ENCODE measurements around the gene SPINT1. TPM values are rescaled to one million over a fixed set of nuclear protein-coding genes. Genes with fewer than 3 reads are reported as not detected.

SPINT1 gene
- total and polyA plus RNA-seq, 9 donors: 0.38 to 11.0 (median 1.0) TPM

DNA sequence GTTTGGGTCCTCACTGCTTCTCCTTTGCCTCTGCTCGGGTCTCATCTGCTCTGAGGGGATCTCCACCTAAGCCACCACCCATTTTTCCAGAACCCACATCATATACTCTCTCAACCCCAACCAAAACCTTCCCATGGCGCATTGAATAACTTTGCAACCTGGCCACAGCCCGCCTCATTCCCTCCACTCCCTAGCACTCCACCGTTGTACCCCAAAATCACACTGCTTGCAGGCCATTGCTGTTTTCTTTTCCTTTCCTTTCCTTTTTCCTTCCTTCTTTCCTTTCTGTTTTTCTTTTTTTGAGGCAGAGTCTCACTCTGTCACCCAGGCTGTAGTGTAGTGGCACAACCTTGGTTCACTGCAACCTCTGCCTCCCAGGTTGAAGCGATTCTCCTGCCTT lies 47.3 kb downstream of the SPINT1 start:
- peaks cover 4% of the 10 kb centered on the region for H3K36me3 ChIP-seq (ENCODE audit: control insufficient read depth, insufficient read depth, low read length)
- H3K4me1 ChIP-seq (ENCODE audit: control insufficient read depth, insufficient read depth, low read length): peaks cover 21% of the 10 kb centered on the region
- no peak overlapping the region for H3K27ac ChIP-seq (ENCODE audit: low read length)
- WGBS (ENCODE audit: insufficient coverage): 88% methylated on average over 4 of the region's 5 CpGs
- H3K4me3 ChIP-seq (ENCODE audit: low read length): no peak overlapping the region
- DNase-seq: no peak
- H3K9me3 ChIP-seq (replicated peaks; ENCODE audit: control insufficient read depth, low read depth, low read length): no peaks in the 10 kb centered on the region
- H3K27me3 ChIP-seq (ENCODE audit: control insufficient read depth, insufficient read depth, low read length): peaks cover 2% of the 10 kb centered on the region

DNA sequence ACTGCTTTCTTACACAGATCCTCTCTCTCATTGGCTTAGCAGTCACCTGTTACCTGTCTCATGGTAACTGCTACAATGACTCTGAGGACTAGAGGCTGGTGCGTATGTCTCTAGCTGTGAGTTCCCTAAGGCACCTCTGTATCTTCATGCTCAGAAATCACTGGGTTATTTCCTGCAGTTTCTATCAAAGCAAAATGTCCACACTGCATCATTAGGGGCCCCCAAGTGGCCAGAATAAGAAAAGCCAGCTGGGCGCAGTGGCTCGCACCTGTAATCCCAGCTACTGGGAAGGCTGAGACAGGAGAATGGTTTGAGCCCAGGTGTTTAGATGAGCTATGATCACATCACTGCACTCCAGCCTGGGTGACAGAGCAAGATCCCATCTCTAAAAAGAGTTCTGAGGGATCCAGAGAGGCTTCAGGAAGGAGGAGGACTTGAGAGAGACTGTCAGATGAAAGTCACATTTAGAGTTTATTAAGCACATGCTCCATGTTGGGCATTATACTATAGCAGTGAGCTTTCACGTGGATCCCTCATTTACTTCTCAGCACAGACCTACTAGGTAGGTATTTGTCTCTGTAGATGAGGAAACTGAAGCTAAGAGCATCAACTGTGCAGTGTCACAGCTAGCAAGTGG lies 48.1 kb downstream of the SPINT1 start:
- peaks cover 18% of the 10 kb centered on the region for H3K4me1 ChIP-seq (ENCODE audit: control insufficient read depth, insufficient read depth, low read length)
- peaks cover 2% of the 10 kb centered on the region for H3K27me3 ChIP-seq (ENCODE audit: control insufficient read depth, insufficient read depth, low read length)
- peak; percentile 51 for DNase-seq
- H3K9me3 ChIP-seq (replicated peaks; ENCODE audit: control insufficient read depth, low read depth, low read length): no peaks in the 10 kb centered on the region
- H3K4me3 ChIP-seq (ENCODE audit: low read length): no peak overlapping the region
- WGBS (ENCODE audit: insufficient coverage): 29% methylated on average over 1 of the region's 4 CpGs
- peaks cover 9% of the 10 kb centered on the region for H3K36me3 ChIP-seq (ENCODE audit: control insufficient read depth, insufficient read depth, low read length)
- H3K27ac ChIP-seq (ENCODE audit: low read length): no peak overlapping the region

DNA sequence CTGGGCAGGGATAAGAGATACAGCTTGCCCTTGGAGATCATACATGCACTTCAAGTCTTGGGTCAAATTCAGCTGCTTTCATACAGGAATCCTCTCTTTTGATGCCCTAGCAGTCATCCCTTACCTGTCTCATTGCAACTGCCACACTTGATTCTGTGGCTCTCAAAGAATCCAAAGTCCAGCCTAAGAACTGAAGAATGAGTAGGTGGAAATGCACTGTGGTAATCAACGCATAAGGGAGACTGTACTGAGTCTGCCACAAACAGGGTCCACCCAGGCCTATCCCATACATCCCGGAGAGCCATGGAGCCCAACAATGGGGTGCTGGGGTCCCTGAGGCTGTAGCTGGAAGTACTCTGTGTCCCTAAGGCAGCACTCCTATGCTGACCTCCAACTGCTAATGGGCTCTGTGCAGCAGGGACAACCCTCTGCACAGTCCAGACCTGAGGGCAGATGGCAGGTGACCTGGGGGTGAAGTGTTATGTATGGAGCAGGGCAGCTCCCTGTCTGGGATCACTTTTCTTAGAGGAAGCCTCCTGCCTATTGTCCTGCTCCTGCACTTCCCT lies 48.7 kb downstream of the SPINT1 start:
- peaks cover 11% of the 10 kb centered on the region for H3K36me3 ChIP-seq (ENCODE audit: control insufficient read depth, insufficient read depth, low read length)
- H3K27me3 ChIP-seq (ENCODE audit: control insufficient read depth, insufficient read depth, low read length): peaks cover 2% of the 10 kb centered on the region
- no peak for DNase-seq
- H3K27ac ChIP-seq (ENCODE audit: low read length): no peak overlapping the region
- 90% methylated on average over 2 of the region's 2 CpGs for WGBS (ENCODE audit: insufficient coverage)
- no peak overlapping the region for H3K4me3 ChIP-seq (ENCODE audit: low read length)
- H3K4me1 ChIP-seq (ENCODE audit: control insufficient read depth, insufficient read depth, low read length): peaks cover 18% of the 10 kb centered on the region
- H3K9me3 ChIP-seq (replicated peaks; ENCODE audit: control insufficient read depth, low read depth, low read length): no peaks in the 10 kb centered on the region

DNA sequence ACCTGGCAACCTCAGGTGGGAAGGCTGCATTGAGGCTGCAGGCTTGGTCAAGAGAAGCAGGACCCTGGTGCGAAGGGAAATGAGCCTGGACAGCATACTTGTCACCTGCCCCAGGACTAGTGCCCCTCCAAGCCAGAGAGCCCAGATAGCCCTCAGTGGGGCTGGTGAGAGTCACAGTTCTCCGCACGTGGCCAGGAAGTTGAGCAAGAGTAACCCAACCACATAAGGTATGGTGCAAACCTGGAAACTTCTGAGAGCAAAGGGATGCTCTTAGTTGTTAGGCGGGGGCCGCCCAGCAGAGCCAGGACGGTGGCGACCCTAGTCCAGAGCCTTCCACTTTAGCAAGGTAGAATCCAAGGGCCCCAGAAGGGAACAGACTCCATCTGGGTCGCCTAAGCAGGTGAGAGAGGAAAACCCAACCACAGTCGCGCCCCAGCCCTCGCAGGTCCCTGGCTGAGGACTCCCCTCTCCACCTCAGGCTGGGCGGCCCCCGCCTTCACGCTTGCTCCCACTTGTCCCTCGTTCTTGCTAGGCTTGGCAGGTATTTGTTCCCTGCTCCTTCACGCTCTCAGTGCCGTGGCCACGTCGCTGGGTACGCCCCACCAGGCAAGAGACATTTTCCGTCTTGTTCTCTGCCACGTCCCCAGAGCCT lies 49.3 kb downstream of the SPINT1 start:
- no peak for DNase-seq
- Histone ChIP-seq H3K4me1 (ENCODE audit: control insufficient read depth, insufficient read depth, low read length) (peaks cover 18% of the 10 kb centered on the region), H3K9me3 (replicated peaks; ENCODE audit: control insufficient read depth, low read depth, low read length) (no peaks in the 10 kb centered on the region), H3K36me3 (ENCODE audit: control insufficient read depth, insufficient read depth, low read length) (peaks cover 12% of the 10 kb centered on the region), H3K27ac (ENCODE audit: low read length) (no peak overlapping the region), H3K27me3 (ENCODE audit: control insufficient read depth, insufficient read depth, low read length) (peaks cover 2% of the 10 kb centered on the region), H3K4me3 (ENCODE audit: low read length) (peak overlapping the region; percentile 98)
- 79% methylated on average over 20 of the region's 22 CpGs for WGBS (ENCODE audit: insufficient coverage)

DNA sequence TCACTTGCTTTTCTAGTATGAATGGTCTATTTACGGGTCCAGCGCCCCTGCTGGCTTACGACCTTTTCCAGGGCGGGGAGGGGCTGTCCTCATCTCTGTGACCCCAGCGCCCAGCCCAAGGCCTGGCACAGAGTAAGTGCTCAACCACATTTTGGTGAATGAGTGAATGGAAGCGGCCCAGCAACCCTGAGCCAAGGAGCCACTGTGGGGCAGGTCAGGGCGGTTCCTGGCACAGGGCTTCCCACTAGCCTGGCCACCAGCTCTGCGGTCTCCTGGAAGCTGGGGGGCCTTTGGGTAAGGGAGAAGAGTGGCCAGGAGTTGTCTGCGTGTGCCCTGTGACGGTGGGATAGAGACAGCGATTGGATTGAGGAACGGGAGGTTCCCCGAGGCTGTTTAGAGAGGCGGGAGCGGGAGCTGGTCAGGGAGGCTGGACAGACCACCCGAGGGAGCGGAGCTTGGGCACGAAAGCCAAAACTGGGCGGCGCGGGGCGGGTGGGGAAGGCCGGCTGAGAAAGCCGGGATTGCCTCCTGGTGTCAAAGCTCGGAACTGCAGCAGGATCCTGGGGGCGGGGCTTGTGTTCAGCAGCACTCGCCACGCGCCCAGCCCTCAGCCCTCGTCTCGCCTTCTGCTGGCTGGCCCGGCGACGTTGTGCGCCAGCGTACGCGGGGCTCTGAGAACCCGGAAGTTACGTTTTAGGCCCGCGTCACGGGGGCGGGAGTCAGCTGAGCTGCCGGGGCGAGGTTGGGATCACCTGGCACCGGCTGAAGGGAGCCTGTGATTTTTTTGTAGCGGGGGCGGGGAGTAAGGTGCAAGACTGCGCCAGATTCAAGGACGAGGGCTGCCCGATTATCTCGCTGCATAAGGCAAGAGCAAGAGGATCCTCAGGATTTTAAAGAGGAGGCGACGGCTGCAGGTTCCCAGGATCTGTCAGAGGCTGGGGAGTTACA lies 50.2 kb downstream of the SPINT1 start, which contains the start of gene VPS18:
Gene VPS18, plus strand, starts transcription at position 718 of the 948 bp plus-strand sequence. CDS start 319 bp downstream, outside the sequence.
- WGBS (ENCODE audit: insufficient coverage): 3% methylated on average over 54 of the region's 55 CpGs
- H3K9me3 ChIP-seq (replicated peaks; ENCODE audit: control insufficient read depth, low read depth, low read length): no peaks in the 10 kb centered on the region
- peaks cover 18% of the 10 kb centered on the region for H3K4me1 ChIP-seq (ENCODE audit: control insufficient read depth, insufficient read depth, low read length)

DNA sequence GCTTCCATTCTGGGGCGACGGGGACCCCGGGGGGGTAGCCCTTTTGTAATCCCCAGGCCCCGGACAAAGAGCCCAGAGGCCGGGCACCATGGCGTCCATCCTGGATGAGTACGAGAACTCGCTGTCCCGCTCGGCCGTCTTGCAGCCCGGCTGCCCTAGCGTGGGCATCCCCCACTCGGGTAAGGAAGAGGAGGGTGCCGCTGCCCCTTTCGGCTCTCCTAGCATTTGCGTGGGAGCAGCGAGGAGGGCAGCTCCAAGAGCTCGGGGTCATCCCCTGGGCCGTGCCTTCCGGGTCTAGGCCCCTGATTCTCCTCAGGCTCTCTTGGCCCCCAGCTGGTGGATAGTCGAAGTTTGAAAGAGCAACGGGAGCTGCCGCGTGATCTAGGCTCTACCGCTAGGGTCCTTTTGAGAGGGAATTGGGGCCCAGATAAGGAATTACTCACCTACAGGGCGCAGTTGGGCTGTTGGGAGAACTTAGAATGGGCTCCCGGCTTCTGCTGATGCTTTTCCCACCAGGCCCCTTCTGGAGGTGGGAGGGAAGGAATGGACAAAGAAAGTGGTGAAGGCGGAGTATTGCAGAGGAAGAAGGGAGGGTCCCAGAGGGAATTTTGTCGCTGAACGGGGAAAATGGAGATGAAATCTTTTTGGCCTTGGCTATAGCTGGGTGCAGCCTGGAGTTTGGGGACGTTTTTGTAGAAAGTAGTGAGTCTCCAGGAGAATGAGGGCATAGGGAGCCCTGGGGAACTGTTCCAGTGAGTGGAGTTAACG lies 51.0 kb downstream of the SPINT1 start:
- peaks cover 18% of the 10 kb centered on the region for H3K4me1 ChIP-seq (ENCODE audit: control insufficient read depth, insufficient read depth, low read length)
- H3K9me3 ChIP-seq (replicated peaks; ENCODE audit: control insufficient read depth, low read depth, low read length): no peaks in the 10 kb centered on the region
- peak; percentile 78 for DNase-seq
- H3K27ac ChIP-seq (ENCODE audit: low read length): peak overlapping the region; percentile 96
- H3K36me3 ChIP-seq (ENCODE audit: control insufficient read depth, insufficient read depth, low read length): peaks cover 30% of the 10 kb centered on the region
- H3K4me3 ChIP-seq (ENCODE audit: low read length): peak overlapping the region; percentile 98
- peaks cover 2% of the 10 kb centered on the region for H3K27me3 ChIP-seq (ENCODE audit: control insufficient read depth, insufficient read depth, low read length)
- WGBS (ENCODE audit: insufficient coverage): 1% methylated on average over 29 of the region's 33 CpGs

More for the DNA sequence above, 50.2 kb downstream of the SPINT1 start, which contains the start of gene VPS18:
- Histone ChIP-seq H3K36me3 (ENCODE audit: control insufficient read depth, insufficient read depth, low read length) (peaks cover 21% of the 10 kb centered on the region), H3K27me3 (ENCODE audit: control insufficient read depth, insufficient read depth, low read length) (peaks cover 2% of the 10 kb centered on the region), H3K4me3 (ENCODE audit: low read length) (peak within 1 kb of the TSS; percentile 98), H3K27ac (ENCODE audit: low read length) (peak within 1 kb of the TSS; percentile 96)
- DNase-seq: peak; percentile 99

DNA sequence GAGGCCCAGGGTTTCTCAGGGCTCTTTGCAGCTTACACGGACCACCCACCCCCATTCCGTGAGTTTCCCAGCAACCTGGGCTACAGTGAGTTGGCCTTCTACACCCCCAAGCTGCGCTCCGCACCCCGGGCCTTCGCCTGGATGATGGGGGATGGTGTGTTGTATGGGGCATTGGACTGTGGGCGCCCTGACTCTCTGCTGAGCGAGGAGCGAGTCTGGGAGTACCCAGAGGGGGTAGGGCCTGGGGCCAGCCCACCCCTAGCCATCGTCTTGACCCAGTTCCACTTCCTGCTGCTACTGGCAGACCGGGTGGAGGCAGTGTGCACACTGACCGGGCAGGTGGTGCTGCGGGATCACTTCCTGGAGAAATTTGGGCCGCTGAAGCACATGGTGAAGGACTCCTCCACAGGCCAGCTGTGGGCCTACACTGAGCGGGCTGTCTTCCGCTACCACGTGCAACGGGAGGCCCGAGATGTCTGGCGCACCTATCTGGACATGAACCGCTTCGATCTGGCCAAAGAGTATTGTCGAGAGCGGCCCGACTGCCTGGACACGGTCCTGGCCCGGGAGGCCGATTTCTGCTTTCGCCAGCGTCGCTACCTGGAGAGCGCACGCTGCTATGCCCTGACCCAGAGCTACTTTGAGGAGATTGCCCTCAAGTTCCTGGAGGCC lies 55.8 kb downstream of the SPINT1 start:
- Histone ChIP-seq H3K27me3 (ENCODE audit: control insufficient read depth, insufficient read depth, low read length) (no peaks in the 10 kb centered on the region), H3K4me3 (ENCODE audit: low read length) (no peak overlapping the region), H3K4me1 (ENCODE audit: control insufficient read depth, insufficient read depth, low read length) (peaks cover 16% of the 10 kb centered on the region), H3K27ac (ENCODE audit: low read length) (no peak overlapping the region), H3K36me3 (ENCODE audit: control insufficient read depth, insufficient read depth, low read length) (peaks cover 67% of the 10 kb centered on the region), H3K9me3 (replicated peaks; ENCODE audit: control insufficient read depth, low read depth, low read length) (no peaks in the 10 kb centered on the region)
- 89% methylated on average over 30 of the region's 33 CpGs for WGBS (ENCODE audit: insufficient coverage)
- no peak for DNase-seq

DNA sequence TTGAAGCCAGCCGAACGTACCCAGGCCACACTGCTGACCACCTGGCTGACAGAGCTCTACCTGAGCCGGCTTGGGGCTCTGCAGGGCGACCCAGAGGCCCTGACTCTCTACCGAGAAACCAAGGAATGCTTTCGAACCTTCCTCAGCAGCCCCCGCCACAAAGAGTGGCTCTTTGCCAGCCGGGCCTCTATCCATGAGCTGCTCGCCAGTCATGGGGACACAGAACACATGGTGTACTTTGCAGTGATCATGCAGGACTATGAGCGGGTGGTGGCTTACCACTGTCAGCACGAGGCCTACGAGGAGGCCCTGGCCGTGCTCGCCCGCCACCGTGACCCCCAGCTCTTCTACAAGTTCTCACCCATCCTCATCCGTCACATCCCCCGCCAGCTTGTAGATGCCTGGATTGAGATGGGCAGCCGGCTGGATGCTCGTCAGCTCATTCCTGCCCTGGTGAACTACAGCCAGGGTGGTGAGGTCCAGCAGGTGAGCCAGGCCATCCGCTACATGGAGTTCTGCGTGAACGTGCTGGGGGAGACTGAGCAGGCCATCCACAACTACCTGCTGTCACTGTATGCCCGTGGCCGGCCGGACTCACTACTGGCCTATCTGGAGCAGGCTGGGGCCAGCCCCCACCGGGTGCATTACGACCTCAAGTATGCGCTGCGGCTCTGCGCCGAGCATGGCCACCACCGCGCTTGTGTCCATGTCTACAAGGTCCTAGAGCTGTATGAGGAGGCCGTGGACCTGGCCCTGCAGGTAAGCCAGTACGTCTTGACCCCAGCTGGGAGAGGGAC lies 56.6 kb downstream of the SPINT1 start:
- Histone ChIP-seq H3K9me3 (replicated peaks; ENCODE audit: control insufficient read depth, low read depth, low read length) (no peaks in the 10 kb centered on the region), H3K4me1 (ENCODE audit: control insufficient read depth, insufficient read depth, low read length) (peaks cover 15% of the 10 kb centered on the region), H3K27ac (ENCODE audit: low read length) (no peak overlapping the region), H3K4me3 (ENCODE audit: low read length) (no peak overlapping the region), H3K27me3 (ENCODE audit: control insufficient read depth, insufficient read depth, low read length) (no peaks in the 10 kb centered on the region), H3K36me3 (ENCODE audit: control insufficient read depth, insufficient read depth, low read length) (peaks cover 68% of the 10 kb centered on the region)
- WGBS (ENCODE audit: insufficient coverage): 89% methylated on average over 35 of the region's 36 CpGs
- no peak for DNase-seq

Data from muscle of leg (tissue), 11 donors.